ENCODE measurements around the gene RFX4.
A peak's percentile ranks its signal among the peaks of the same experiment; 100 is the strongest.
"Not testable (repeated sequence)": the region's sequence is repeated elsewhere in the genome, so short reads cannot be mapped to it uniquely, and the experiment has no call there.

The RFX4 gene

GRCh38 chr12:106594447-106594846 is 11.6 kb downstream of the RFX4 start:
- no peak for DNase-seq

GRCh38 chr12:106595268-106595667 is 12.5 kb downstream of the RFX4 start:
- no peak for DNase-seq

- no peak for DNase-seq
These were observed 15.2 kb downstream of the RFX4 start for GRCh38 chr12:106598003-106598402.

- DNase-seq = no peak
These were observed 16.5 kb downstream of the RFX4 start for GRCh38 chr12:106599302-106599701.

- DNase-seq = no peak
These were observed 17.7 kb downstream of the RFX4 start for GRCh38 chr12:106600503-106600902.

- DNase-seq = peak; percentile 66
These were observed 18.2 kb downstream of the RFX4 start for GRCh38 chr12:106601031-106601430.

- no peak for DNase-seq
These were observed 18.7 kb downstream of the RFX4 start for GRCh38 chr12:106601496-106601895.

- DNase-seq = peak; percentile 59
These were observed 19.3 kb downstream of the RFX4 start for GRCh38 chr12:106602076-106602475.

GRCh38 chr12:106605254-106605653 is 22.4 kb downstream of the RFX4 start:
- no peak for DNase-seq

GRCh38 chr12:106620588-106620987 is 37.8 kb downstream of the RFX4 start:
- not testable (repeated sequence) for DNase-seq

GRCh38 chr12:106625976-106626375 is 43.2 kb downstream of the RFX4 start:
- DNase-seq = no peak

- DNase-seq = no peak
These were observed 47.2 kb downstream of the RFX4 start for GRCh38 chr12:106629797-106630659.

GRCh38 chr12:106631150-106631549 is 48.3 kb downstream of the RFX4 start:
- DNase-seq = no peak

GRCh38 chr12:106631797-106632196 is 49.0 kb downstream of the RFX4 start:
- DNase-seq = no peak

GRCh38 chr12:106632797-106633450 is 50.1 kb downstream of the RFX4 start:
- DNase-seq = no peak

GRCh38 chr12:106633451-106633823 is 50.6 kb downstream of the RFX4 start:
- no peak for DNase-seq

GRCh38 chr12:106634206-106634605 is 51.4 kb downstream of the RFX4 start:
- no peak for DNase-seq

GRCh38 chr12:106643000-106643399 is 60.2 kb downstream of the RFX4 start:
- DNase-seq = peak; percentile 84

- DNase-seq = no peak
These were observed 61.7 kb downstream of the RFX4 start for GRCh38 chr12:106644335-106645073.

- DNase-seq = no peak
These were observed 62.2 kb downstream of the RFX4 start for GRCh38 chr12:106645074-106645421.

- no peak for DNase-seq
These were observed 62.9 kb downstream of the RFX4 start for GRCh38 chr12:106645465-106646330.

- DNase-seq = no peak
These were observed 63.7 kb downstream of the RFX4 start for GRCh38 chr12:106646472-106646871.
